Sigmoid colon (tissue), 7 donors: Measurements from ENCODE around the gene INVS. TPM values are rescaled to one million over a fixed set of nuclear protein-coding genes. Genes with fewer than 3 reads are reported as not detected.

Experiments used
- DNase-seq: peaks from one replicate; pipeline ENCODE4 v3.0.0-alpha.2; 2019
- H3K27ac ChIP-seq, 4 donors: fragments of 200-600 bp; sonication (generic); one replicate each; pipeline ENCODE4 v1.5.1; 2016 to 2019; ENCODE audit warnings: mild to moderate bottlenecking in 1 of 4
- H3K27me3 ChIP-seq, 3 donors: fragments of 200-600 bp; sonication (generic); one replicate each; pipeline ENCODE4 v1.5.1; 2019; ENCODE audit warnings: mild to moderate bottlenecking in 1 of 3
- H3K36me3 ChIP-seq, 4 donors: fragments of 200-600 bp; sonication (generic); one replicate each; pipeline ENCODE4 v1.5.1; 2016 to 2019
- H3K4me1 ChIP-seq, 4 donors: fragments of 200-600 bp; sonication (generic); one replicate each; pipeline ENCODE4 v1.5.1; 2017 to 2019
- H3K4me3 ChIP-seq, 4 donors: fragments of 200-600 bp; sonication (generic); one replicate each; pipeline ENCODE4 v1.5.1; 2017 to 2019; ENCODE audit warnings: mild to moderate bottlenecking in 2 of 4, moderate library complexity in 1 of 4
- H3K9me3 ChIP-seq, 4 donors: fragments of 200-600 bp in 3 of 4; sonication (generic) in 3 of 4; one replicate each; pipeline versions ENCODE4 v1.5.1 to v1.6.1; 2013 to 2019
- EP300 ChIP-seq, 4 donors: sonication (generic); formaldehyde crosslinking; IDR thresholded peaks; one replicate each; pipeline ENCODE4 v1.6.1; 2017; ENCODE audit warnings: antibody characterized with exemption in 4 of 4
- POLR2A ChIP-seq, 2 donors: fragments of 450-650 bp; IDR thresholded peaks; one replicate each; pipeline ENCODE4 v1.6.1; 2016; ENCODE audit warnings: antibody characterized with exemption in 2 of 2, mild to moderate bottlenecking in 2 of 2, moderate library complexity in 2 of 2
- POLR2AphosphoS5 ChIP-seq, 4 donors: sonication (generic); formaldehyde crosslinking; IDR thresholded peaks; one replicate each; pipeline ENCODE4 v1.6.1; 2017; ENCODE audit warnings: antibody characterized with exemption in 4 of 4
- WGBS, 2 donors: extraction: QIAGEN DNeasy Blood & Tissue Kit; methylation state at CpG; one replicate each; pipeline ENCODE4 v1.1.7; 2013; 5-methylcytosine and 5-hydroxymethylcytosine counted together
- intact Hi-C: fragments of 100-400 bp; cut with DNase I; formaldehyde crosslinking; loops from one replicate; pipeline ENCODE4 v1.15.1; 2023
- polyA plus RNA-seq, 3 donors: library from polyadenylated mRNA; stranded (reverse); fragments of 200-250 nt; gene quantifications; one replicate each; pipeline ENCODE4 v1.2.3, GENCODE V29; 2013
- total RNA-seq, 4 donors: library from RNA; depleted of rRNA; stranded (reverse); fragments of >200 nt; gene quantifications; one replicate each; pipeline ENCODE4 v1.1.0, GENCODE V29; 2016
- TF ChIP-seq, protein P1 (sequence below), 4 experiments: fragments of 450-650 bp in 3 of 4; fragments of 200-600 bp in 1 of 4; IDR thresholded peaks; one replicate each; pipeline ENCODE4 v1.5.1; 2016 to 2019; ENCODE audit warnings: antibody characterized with exemption in 4 of 4, mild to moderate bottlenecking in 3 of 4, moderate library complexity in 2 of 4
- donor health status: healthy with polysubstance abuse.
- donor health status: Bipolar disorder and iron deficiency.
- donor health status: healthy.

Gene INVS
- total and polyA plus RNA-seq, 7 donors = 1.2 to 41.3 (median 27.4) TPM

DNA sequence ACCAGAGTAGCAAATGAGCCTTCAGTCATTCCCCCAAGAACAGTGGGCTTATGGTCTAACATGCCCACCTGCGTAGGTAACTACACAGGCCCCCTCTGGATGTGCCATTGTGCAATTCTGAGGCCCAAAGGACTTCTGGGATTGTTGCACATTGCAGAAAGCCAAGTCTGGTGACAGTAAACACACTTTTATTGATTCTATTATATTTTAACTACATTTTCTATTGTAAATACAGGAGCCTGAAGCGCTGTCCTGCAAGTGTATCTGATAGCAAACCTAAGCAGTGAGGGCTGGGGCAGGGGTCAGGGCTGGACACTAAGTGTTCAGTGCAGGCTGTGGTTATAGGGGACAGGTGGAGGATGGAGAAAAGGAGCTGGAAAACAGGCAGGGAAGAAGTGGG lies 196.2 kb downstream of the INVS start:
- Histone ChIP-seq H3K27ac (no peak overlapping the region), H3K9me3 (no peaks in the 10 kb centered on the region), H3K27me3 (no peaks in the 10 kb centered on the region), H3K36me3 (peaks cover 0 to 83% (median 31%) of the 10 kb centered on the region in 4 donors), H3K4me1 (no peaks in the 10 kb centered on the region), H3K4me3 (no peak overlapping the region)
- TF ChIP-seq, protein P1, sequence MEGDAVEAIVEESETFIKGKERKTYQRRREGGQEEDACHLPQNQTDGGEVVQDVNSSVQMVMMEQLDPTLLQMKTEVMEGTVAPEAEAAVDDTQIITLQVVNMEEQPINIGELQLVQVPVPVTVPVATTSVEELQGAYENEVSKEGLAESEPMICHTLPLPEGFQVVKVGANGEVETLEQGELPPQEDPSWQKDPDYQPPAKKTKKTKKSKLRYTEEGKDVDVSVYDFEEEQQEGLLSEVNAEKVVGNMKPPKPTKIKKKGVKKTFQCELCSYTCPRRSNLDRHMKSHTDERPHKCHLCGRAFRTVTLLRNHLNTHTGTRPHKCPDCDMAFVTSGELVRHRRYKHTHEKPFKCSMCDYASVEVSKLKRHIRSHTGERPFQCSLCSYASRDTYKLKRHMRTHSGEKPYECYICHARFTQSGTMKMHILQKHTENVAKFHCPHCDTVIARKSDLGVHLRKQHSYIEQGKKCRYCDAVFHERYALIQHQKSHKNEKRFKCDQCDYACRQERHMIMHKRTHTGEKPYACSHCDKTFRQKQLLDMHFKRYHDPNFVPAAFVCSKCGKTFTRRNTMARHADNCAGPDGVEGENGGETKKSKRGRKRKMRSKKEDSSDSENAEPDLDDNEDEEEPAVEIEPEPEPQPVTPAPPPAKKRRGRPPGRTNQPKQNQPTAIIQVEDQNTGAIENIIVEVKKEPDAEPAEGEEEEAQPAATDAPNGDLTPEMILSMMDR (IDR thresholded peaks at IDR 0.05) = no peak
- TF ChIP-seq POLR2AphosphoS5 (IDR thresholded peaks at IDR 0.05) (no peak), POLR2A (IDR thresholded peaks at IDR 0.05) (no peak), EP300 (IDR thresholded peaks at IDR 0.05) (no peak)
- no peak for DNase-seq
- intact Hi-C loops = no loop called here
- 42 to 74% methylated on average over 2 of the region's 2 CpGs for WGBS, 2 donors

GRCh38 chr9:100296407-100296806 lies 197.4 kb downstream of the INVS start:
- TF ChIP-seq POLR2A (IDR thresholded peaks at IDR 0.05) (no peak), EP300 (IDR thresholded peaks at IDR 0.05) (no peak)
- Histone ChIP-seq H3K27me3 (no peaks in the 10 kb centered on the region), H3K36me3 (peaks cover 0 to 88% (median 29%) of the 10 kb centered on the region in 4 donors), H3K4me1 (no peaks in the 10 kb centered on the region), H3K27ac (no peak overlapping the region), H3K4me3 (no peak overlapping the region), H3K9me3 (no peaks in the 10 kb centered on the region)
- no peak for DNase-seq
- intact Hi-C loops = no loop called here
- 82 to 94% methylated on average over 4 of the region's 4 CpGs for WGBS, 2 donors

DNA sequence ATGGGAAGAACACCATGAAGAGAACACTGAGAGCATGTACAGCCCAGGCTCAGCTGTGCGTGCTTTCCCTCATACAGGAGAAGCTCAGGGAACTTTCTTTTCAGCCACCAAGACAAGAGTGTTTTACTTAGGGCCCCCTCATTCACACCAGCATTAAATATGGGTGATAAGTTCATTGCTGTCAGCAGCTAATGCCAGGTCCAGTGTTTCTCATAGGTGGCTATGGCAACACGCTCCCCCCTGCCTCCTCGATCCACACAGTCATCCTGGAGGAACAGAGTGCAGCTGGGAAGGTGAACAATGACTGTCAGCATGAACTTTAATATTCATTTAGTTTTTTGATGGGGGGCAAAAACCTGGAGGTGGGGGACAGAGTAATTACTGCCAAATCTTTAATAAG lies 199.3 kb downstream of the INVS start:
- Histone ChIP-seq H3K36me3 (peaks cover 0 to 84% (median 23%) of the 10 kb centered on the region in 4 donors), H3K9me3 (no peaks in the 10 kb centered on the region), H3K4me3 (no peak overlapping the region), H3K27me3 (no peaks in the 10 kb centered on the region), H3K4me1 (peaks cover 0 to 11% (median 0%) of the 10 kb centered on the region in 4 donors), H3K27ac (no peak overlapping the region)
- no peak for DNase-seq
- WGBS, 2 donors = 82 to 96% methylated on average over 3 of the region's 3 CpGs
- intact Hi-C loops = no loop called here
- no peak for TF ChIP-seq EP300 (IDR thresholded peaks at IDR 0.05)
- TF ChIP-seq, protein P1 (IDR thresholded peaks at IDR 0.05) = no peak
- no peak for TF ChIP-seq POLR2A (IDR thresholded peaks at IDR 0.05)
- TF ChIP-seq POLR2AphosphoS5 (IDR thresholded peaks at IDR 0.05) = no peak

DNA sequence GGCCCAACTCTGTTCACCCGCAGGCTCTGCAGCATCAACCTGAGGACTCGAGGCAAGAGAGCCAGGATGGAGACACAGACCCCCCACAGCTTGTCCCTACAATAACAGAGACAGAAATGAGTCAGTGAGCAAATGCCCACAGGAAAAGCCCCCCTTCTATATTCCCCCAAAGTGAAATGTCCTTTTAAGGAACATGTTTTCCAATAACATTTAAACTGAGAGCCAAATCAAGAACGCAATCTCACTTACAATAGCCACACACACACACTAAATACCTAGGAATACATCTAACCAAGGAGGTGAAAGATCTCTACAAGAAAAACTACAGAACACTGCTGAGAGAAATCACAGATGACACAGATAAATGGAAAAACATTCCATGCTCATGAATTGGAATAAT lies 204.7 kb downstream of the INVS start:
- Histone ChIP-seq H3K36me3 (peaks cover 0 to 72% (median 11%) of the 10 kb centered on the region in 4 donors), H3K27me3 (no peaks in the 10 kb centered on the region), H3K4me3 (no peak overlapping the region), H3K27ac (no peak overlapping the region), H3K4me1 (peaks cover 0 to 11% (median 0%) of the 10 kb centered on the region in 4 donors), H3K9me3 (no peaks in the 10 kb centered on the region)
- no peak for DNase-seq
- intact Hi-C loops = no loop called here
- 94 to 97% methylated on average over 3 of the region's 3 CpGs for WGBS, 2 donors
- no peak for TF ChIP-seq EP300 (IDR thresholded peaks at IDR 0.05)
- no peak for TF ChIP-seq POLR2A (IDR thresholded peaks at IDR 0.05)
- TF ChIP-seq, protein P1 (IDR thresholded peaks at IDR 0.05) = no peak
- no peak for TF ChIP-seq POLR2AphosphoS5 (IDR thresholded peaks at IDR 0.05)

DNA sequence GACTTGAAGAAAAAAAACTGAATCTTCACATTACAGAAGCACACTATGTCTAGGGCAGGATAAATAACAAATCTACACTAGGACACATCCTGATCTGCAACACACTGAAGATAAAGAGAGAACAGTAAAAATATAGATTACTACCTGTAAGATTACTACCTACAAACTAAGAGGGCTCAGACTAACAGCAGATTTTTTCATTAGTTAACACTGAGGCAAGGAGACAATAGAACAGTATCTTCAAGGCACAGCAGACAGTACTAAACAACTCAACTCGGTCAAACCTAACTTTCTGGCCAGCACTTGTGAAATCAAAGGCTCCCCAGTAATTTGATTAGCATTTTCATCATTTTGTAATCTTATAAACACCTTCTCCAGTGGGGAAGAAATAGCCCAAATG lies 207.2 kb downstream of the INVS start:
- H3K36me3 ChIP-seq = peaks cover 0 to 63% (median 10%) of the 10 kb centered on the region in 4 donors
- TF ChIP-seq POLR2A (IDR thresholded peaks at IDR 0.05) (no peak), EP300 (IDR thresholded peaks at IDR 0.05) (no peak)
- TF ChIP-seq, protein P1 (IDR thresholded peaks at IDR 0.05) = no peak
- intact Hi-C loops = no loop called here

More for the DNA sequence above, 207.2 kb downstream of the INVS start:
- no peak for DNase-seq
- peaks cover 0 to 11% (median 0%) of the 10 kb centered on the region in 4 donors for H3K4me1 ChIP-seq
- H3K27me3 ChIP-seq = no peaks in the 10 kb centered on the region
- no peaks in the 10 kb centered on the region for H3K9me3 ChIP-seq
- no peak overlapping the region for H3K27ac ChIP-seq
- WGBS, 2 donors = 97 to 99% methylated on average over 1 of the region's 1 CpG
- no peak overlapping the region for H3K4me3 ChIP-seq
